Germinal center (tissue), 1 donor: ENCODE results near the gene CAPS.
"Not testable (repeated sequence)": the region's sequence is repeated elsewhere in the genome, so short reads cannot be mapped to it uniquely, and the experiment has no call there.

Source experiments
- DNase-seq: peaks from one replicate; pipeline ENCODE4 v3.0.0; 2012; ENCODE audit warnings: mixed read lengths, low spot score

The CAPS gene

GRCh38 chr19:5913739-5914357 lies at the start of gene CAPS:
TSS of gene CAPS (plus strand) at chr19:5914254. CDS start at chr19:5914407, 153 bp downstream.
- no peak for DNase-seq

- peak; percentile 27 for DNase-seq
These were observed 49.1 kb upstream of the CAPS start for GRCh38 chr19:5864725-5865486.

- no peak for DNase-seq
These were observed 48.3 kb upstream of the CAPS start for GRCh38 chr19:5865772-5866171.

GRCh38 chr19:5867201-5868136 lies 46.6 kb upstream of the CAPS start:
- no peak for DNase-seq

GRCh38 chr19:5870986-5871394 lies 43.1 kb upstream of the CAPS start:
- no peak for DNase-seq

- DNase-seq, result no peak
These were observed 40.3 kb upstream of the CAPS start for GRCh38 chr19:5873617-5874199.

DNA sequence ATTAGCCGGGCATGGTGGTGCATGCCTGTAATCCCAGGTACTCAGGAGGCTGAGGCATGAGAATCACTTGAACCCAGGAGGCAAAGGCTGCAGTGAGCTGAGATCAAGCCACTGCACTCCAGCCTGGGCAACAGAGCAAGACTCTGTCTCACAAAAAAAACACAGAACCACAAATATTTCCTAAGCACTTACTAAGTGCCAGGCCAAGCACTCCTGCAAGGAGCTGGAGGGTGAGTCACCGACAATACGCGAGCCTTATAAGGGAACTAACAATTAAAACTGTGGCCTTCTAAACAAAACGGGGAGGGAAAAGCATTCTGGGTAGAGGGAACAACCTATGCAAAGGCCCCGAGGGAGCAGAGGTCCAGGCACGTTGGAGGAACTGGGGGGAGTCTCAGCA lies 39.6 kb upstream of the CAPS start:
- not testable (repeated sequence) for DNase-seq

- no peak for DNase-seq
These were observed 36.6 kb upstream of the CAPS start for GRCh38 chr19:5877427-5877826.

GRCh38 chr19:5877882-5878281 lies 36.2 kb upstream of the CAPS start:
- DNase-seq, result no peak

GRCh38 chr19:5880196-5880595 lies 33.9 kb upstream of the CAPS start:
- DNase-seq, result no peak

DNA sequence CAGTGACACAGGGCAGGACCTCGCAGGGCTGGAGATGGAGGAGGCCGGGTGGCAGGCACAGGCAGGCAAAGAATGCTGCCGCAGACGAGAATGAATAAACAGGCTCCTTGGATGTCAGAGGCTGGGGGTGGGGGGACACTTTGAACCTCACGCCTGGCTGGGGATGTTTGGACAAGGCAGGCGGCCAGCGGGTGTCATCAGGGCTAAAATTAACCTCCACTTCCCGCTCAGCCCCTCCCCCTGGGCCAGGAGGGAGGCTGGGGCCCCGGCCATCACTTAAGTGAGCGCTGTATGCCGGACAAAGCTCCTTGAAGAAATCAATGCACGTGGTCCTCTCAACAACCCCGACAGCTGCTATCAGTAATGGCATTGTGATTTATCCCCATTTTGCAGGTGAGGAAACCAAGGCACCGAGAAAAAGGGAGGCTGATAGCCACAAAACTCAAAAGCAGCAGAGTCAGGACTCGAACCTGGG lies 33.4 kb upstream of the CAPS start:
- no peak for DNase-seq

DNA sequence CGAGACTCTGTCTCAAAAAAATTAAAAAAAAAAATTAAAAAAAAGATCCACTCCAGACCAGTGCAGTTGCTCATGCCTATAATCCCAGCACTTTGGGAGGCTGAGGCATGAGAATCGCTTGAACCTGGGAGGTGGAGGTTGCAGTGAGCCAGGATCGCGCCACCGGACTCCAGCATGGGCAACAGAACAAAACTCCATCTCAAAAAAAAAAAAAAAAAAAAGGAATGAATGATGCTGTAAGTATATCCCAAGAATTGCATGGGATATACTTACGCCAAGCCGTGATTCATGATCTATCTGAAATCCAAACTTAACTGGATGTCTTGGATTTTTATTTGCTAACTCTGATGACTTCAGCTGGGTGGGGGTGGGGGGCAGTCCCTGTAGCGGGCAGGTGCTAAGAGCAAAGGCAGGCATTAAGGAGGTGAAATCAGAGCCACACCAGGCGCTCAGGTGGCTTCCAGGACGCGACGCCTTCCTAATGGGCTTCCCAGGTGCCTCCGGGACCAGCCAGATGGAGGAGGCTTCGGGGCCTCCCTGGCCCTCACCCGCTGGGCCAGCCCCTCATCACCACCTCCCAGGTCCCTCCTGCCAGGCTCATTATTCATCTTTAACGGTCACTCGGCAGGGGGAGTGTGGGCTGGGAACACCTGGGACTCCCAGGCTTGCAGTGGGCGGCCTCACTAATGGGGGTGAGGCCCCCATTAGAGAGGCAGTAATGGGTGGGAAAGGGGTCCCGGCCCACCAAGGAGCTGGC lies 32.3 kb upstream of the CAPS start:
- DNase-seq, result no peak

- no peak for DNase-seq
These were observed 31.6 kb upstream of the CAPS start for GRCh38 chr19:5882421-5882968.

DNA sequence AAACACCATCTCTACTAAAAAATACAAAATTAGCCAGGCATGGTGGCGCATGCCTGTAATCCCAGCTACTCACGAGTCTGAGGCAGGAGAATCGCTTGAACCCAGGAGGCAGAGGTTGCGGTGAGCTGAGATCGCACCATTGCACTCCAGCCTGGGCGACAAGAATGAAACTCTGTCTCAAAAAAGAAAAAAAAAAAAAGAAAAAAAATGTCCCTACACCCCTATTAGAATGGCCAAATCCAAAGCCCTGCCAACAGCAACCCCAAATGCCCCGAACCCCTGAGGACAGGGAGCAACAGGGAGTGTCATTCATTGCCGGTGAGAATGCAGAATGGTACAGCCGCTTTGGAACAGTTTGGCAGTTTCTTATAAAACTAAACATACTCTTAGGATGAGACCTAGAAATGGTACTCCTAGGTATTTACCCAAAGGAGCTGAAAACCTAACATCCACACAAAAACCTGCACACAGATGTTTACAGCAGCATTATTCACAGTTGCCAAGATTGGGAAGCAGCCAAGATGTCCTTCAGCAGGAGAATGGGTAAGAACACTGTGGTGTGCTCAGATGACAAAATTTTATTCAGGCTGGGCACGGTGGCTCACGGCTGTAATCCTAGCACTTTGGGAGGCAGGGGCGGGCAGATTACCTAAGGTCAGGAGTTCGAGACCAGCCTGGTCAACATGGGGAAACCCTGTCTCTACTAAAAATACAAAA lies 30.7 kb upstream of the CAPS start:
- DNase-seq, result not testable (repeated sequence)

- not testable (repeated sequence) for DNase-seq
These were observed 29.8 kb upstream of the CAPS start for GRCh38 chr19:5884065-5884811.

- no peak for DNase-seq
These were observed 24.6 kb upstream of the CAPS start for GRCh38 chr19:5889288-5889971.

- DNase-seq, result no peak
These were observed 24.0 kb upstream of the CAPS start for GRCh38 chr19:5890099-5890498.

DNA sequence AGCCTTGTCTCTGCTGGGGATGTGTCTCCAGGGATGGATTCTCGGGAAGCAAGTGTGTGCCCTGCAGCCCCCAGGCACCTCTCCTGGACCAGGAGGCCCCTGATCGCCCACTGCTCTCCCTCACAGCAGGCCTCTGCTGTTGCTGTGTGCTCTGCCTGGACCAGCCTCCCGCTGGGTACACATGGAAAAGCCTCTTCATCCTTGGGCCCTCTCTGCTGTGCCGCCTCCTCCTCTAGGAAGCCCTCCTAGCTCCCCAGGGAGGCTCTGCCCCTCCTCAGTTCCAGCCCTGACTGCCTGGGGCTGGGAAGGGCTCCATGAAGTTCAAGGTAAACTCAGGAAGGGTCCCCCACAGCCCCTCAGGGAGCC lies 22.5 kb upstream of the CAPS start:
- no peak for DNase-seq
